Measurements from ENCODE around the gene PIGR.
A peak's percentile ranks its signal among the peaks of the same experiment; 100 is the strongest.

- peak in 1 of 2 experiments; percentile 27; a peak in 1 of 5 replicates for TF ChIP-seq RAD21 (conservative IDR thresholded peaks at IDR 0.05 in 1 of 2, IDR thresholded peaks at IDR 0.05 in 1 of 2)
- TF ChIP-seq CTCF (IDR thresholded peaks at IDR 0.05): peak; percentile 43
- TF ChIP-seq PHF8 (IDR thresholded peaks at IDR 0.05; ENCODE audit: borderline replicate concordance, low read depth): no peak
Observed at GRCh38 chr1:206933333-206933945, 12.8 kb downstream of the PIGR start.
